GM19397 (cell line): ENCODE data around the gene CMTM4.
"Not testable (repeated sequence)": the region's sequence is repeated elsewhere in the genome, so short reads cannot be mapped to it uniquely, and the experiment has no call there.

Source experiments
- ATAC-seq: cut with Tn5 transposase; IDR thresholded peaks from one replicate; pipeline ENCODE4 v1.9.1; 2021; ENCODE audit warnings: mild to moderate bottlenecking, moderate library complexity; ENCODE audit not compliant: unreplicated experiment

Gene CMTM4

GRCh38 chr16:66649167-66649566 lies 47.4 kb downstream of the CMTM4 start:
- ATAC-seq: no peak

DNA sequence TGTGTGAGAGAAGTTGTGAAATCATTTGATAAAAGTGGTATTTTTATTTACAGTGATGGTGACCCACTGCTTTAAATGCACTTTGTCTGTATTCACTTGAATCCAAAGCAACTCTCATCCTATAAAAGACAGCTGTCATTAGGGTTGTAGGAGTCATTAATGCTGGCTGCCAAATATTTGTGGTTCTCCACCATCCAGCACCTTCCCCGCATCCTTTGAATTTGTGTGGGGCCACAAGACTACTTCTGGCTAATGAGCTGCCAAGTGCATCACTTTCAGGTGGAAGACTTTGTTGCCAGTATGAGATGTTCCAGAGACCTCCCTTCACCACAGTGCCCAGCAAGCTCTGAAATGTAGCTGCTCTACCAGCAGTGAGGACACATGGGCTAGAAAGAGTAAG lies 48.7 kb downstream of the CMTM4 start:
- no peak for ATAC-seq

DNA sequence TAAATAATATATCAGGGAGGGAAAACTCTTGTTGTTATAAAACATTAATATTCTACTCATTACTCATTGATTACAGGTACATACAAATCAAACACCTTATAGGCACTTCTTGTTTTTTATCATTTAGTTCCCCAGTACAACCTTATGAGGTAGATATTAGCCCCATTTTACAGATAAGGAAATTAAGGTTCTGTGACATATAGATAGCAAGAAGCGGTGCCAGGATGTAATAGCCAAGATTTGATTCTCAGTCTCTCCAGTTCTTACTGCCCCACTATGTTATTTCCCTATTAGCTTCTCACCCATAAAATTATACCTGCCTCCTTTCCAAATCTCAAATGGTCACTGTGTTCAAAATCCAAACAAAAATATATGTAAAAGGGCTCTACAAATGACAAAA lies 55.2 kb downstream of the CMTM4 start:
- no peak for ATAC-seq

DNA sequence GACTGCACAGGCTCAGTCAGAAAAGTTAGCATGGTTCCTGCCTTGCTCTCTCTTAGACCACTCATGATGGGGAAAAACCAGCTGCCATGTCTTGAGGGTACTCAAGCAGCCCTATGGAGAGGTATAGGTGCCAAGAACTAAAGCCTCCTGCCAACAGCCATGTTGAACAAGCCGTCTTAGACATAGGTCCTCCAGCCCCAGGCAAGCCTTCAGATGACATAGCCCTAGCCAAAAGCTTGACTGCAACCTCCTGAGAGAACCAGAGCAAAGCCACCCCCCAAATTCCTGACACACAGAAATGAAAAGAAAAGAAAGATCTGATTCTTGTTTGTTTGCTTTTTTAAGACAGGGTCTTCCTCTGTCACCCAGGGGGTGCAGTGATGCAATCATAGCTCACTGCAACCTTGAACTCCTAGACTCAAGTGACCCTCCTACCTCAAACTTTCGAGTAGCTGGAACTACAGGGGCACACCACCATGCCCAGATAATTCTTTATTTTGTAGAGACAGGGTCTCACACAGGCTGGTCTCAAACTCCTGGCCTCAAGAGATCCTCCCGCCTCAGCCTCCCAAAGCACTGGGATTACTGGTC lies 55.7 kb downstream of the CMTM4 start:
- ATAC-seq: no peak

DNA sequence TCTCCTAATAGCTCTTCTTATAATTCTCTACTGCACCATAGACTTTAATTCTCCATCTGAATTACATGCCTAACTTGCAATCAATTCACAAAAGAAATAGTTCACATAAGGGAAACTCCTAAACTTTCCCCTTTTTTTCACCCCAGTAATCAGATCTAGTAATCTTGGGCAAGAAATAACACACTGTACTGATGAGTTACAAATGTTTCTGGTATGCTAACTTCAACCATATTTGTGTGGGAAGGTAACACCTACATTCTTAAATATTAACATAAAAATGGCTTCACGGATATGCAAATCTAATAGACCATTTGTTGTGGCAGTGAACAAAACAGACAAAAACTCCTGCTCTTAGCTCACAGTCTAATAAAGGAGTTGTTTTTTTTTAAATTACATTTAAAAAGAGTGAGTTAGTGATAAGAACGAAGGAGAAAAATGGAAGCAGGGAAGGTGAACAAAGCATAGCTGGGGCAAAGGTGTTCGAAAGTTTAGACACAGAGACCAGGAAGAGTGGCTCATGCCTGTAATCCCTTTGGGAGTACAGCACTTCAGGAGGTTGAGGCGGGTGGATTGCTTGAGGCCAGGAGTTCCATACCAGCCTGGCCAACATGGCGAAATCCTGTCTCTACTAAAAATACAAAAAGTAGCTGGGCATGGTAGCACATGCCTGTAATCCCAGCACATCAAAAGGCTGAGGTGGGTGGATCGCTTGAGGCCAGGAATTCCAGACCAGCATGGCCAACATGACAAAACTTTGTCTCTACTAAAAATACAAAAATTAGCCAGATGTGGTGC lies 57.3 kb downstream of the CMTM4 start:
- ATAC-seq: no peak

- no peak for ATAC-seq
Observed at GRCh38 chr16:66637806-66638205, 58.7 kb downstream of the CMTM4 start.

GRCh38 chr16:66636199-66636598 lies 60.3 kb downstream of the CMTM4 start:
- no peak for ATAC-seq

DNA sequence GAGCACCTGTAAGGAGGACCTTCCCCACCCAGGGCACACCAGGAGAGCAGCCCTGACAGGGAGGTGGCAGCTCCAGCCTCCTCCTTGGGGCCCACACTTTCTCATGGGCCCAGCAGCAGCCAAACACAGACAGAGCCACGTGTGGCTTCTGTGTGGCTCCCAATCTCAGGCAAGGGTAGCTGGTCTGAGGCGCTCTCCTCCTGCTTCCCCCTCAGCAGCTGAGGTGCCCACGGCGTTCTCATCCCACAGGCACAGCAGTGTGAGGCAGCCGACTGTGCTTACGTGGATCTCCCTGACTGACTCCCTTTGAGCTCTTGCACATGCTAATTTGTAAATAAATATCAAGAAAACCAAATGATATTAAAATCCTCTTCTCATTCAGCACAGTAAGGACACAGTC lies 61.1 kb downstream of the CMTM4 start:
- no peak for ATAC-seq

DNA sequence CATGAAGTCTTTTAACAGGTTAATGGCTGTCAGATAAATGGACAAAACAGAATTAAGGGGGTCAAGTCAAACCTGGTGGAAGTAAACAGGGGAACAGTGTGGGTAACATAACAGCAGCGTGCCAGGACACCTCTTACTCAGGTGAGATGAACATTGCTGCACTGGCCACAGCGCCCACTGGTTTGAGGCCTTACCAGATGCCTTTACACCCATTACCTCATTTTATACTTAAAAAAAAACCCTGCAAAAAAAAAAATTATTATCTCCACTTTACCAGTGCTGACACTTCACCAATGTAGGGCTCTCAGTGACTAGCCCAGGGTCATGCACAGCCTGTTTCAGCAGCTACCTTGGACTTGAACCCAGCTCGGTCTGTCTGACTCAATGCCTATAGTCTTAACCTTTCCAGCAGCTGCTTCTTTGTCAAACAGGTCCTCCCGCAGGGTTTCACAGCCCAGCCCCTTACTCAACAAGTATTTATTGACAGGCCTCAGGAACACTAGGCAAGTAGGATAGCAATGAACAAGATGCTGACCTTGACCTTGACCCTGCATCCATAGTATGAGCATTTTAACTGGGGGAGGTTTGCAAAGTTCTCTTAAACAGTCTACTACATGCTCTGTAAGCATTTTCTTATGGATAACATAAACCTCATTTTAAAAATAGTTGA lies 61.9 kb downstream of the CMTM4 start:
- ATAC-seq: no peak

- ATAC-seq: not testable (repeated sequence)
Observed at GRCh38 chr16:66631558-66631957, 65.0 kb downstream of the CMTM4 start.

DNA sequence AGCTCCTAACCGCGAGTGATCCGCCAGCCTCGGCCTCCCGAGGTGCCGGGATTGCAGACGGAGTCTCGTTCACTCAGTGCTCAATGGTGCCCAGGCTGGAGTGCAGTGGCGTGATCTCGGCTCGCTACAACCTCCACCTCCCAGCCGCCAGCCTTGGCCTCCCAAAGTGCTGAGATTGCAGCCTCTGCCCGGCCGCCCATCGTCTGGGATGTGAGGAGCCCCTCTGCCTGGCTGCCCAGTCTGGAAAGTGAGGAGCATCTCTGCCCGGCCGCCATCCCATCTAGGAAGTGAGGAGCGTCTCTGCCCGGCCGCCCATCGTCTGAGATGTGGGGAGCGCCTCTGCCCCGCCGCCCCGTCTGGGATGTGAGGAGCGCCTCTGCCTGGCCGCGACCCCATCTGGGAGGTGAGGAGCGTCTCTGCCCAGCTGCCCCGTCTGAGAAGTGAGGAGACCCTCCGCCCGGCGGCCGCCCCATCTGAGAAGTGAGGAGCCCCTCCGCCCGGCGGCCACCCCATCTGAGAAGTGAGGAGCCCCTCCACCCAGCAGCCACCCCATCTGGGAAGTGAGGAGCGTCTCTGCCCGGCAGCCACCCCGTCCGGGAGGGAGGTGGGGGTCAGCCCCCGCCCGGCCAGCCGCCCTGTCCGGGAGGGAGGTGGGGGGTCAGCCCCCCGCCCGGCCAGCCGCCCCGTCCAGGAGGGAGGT lies 65.8 kb downstream of the CMTM4 start:
- not testable (repeated sequence) for ATAC-seq

DNA sequence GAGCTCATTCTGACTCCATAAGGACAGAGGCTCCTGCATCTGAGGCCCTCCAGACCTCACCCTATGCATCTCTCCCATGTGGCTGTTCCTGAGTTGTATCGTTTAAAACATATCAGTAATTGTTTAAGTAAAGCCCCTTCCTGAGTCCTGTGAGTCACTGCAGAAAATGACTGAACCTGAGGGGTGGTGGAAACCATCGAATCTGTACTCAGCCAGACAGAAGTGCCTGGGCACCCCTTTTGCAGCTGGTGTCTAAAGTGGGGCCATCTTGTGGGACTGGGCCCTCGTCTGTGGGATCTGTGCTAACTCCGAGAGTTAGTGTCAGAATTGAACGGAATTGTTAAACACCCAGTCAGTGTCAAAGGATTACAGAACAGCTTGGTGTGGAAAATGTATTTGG lies 66.7 kb downstream of the CMTM4 start:
- ATAC-seq: no peak

GRCh38 chr16:66627611-66628378 lies 68.7 kb downstream of the CMTM4 start:
- not testable (repeated sequence) for ATAC-seq

GRCh38 chr16:66623755-66624154 lies 72.8 kb downstream of the CMTM4 start:
- ATAC-seq: no peak

- no peak for ATAC-seq
Observed at GRCh38 chr16:66622863-66623262, 73.7 kb downstream of the CMTM4 start.

- ATAC-seq: no peak
Observed at GRCh38 chr16:66621973-66622372, 74.6 kb downstream of the CMTM4 start.

GRCh38 chr16:66620429-66620795 lies 76.1 kb downstream of the CMTM4 start:
- ATAC-seq: no peak

DNA sequence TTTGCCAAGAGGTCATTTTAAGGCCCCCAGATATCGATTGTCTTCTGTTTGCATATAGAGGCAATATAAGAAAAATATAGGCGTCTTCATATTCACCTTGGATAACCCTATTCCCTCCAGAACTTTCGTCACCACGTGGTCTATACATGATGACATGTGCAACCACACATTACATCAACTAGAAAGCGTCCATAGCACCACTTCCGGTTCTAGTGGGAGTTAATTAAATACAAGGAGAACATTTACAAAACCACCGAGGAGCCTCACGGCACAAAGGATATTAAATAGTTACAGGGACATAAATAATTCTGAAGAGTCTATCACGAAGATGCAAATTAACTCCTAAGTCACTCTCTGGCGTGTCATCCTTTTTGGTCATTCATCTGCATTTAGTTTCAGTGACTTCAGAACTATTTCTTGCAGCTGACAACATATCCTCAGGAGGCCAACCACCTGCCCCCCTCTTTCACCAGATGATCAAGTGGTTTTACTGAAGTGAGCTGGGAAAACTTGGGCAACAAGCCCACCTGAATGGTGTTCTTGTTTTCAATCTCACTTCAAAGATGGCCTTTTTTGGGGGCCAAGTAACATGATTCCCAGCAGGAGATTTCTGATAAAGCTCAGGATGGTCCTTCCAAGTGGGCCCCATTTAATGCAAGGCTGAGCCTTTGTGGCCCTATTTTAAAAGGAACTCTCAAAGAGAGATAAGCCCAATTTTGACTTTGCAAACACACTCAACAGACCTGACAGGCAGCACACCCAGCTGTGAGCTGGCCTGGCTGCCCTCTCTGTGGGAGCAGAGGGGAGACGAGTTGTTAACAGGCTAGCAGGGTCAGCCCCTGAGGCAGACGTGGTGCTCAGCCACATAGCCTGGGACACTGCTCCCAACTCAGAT lies 76.8 kb downstream of the CMTM4 start:
- no peak for ATAC-seq

DNA sequence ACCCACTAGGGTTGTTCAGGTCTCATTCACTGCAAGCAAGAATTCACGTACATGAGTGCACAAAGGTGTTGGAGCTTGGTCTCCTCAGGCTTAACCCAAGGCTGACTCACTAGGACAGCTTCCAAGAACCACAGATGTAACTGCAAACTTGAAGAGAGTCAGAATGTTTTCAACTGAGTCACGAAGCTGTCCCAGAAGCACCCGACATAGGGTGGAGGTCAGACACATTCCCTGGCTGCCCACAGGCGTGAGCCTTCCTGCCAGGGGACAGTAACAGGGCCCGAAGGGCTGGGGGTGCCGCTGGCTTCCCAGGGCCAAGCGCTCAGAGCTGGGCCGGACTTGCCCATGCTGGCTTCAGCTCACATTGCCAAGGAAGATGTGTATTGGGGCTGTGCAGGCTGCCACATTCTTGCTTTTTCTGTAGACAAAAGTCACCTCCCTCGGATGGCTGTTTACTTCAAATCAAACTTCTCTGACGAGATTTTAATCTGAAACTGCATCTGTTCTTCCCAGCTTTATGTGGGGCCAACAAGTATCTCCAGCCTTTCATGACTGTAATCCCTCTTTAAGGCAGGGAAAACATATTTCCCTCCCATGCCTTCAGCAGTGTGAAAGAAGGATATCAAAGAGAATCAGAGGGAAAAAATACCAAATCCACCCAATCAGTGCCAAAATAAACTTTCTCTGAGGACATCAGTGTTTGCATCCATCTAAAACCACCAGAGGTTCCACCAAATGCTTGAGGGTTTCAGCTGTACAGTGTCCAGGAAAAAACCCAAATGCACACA lies 77.8 kb downstream of the CMTM4 start:
- no peak for ATAC-seq
